GM12892 (cell line): ENCODE measurements around the gene PCSK9.

ENCODE experiments used
- POLR2A ChIP-seq: IDR thresholded peaks from 2 replicates; pipeline ENCODE4 v1.6.1; 2011; ENCODE audit warnings: low read depth, low read length, control low read depth
- POLR2AphosphoS5 ChIP-seq: IDR thresholded peaks from 2 replicates; pipeline ENCODE4 v1.6.1; 2011; ENCODE audit warnings: low read depth, low read length, control low read depth

GRCh38 chr1:55034476-55035133 lies 4.7 kb upstream of the PCSK9 start:
- TF ChIP-seq POLR2A, result no peak
- no peak for TF ChIP-seq POLR2AphosphoS5
